ENCODE data around the gene PATJ. TPM values are rescaled to one million over a fixed set of nuclear protein-coding genes. Genes with fewer than 3 reads are reported as not detected.
"Not testable (repeated sequence)": the region's sequence is repeated elsewhere in the genome, so short reads cannot be mapped to it uniquely, and the experiment has no call there.

PATJ gene
- total and polyA plus RNA-seq, 2 donors (not counting 3 experiments of a cell fraction or from before 2014, with no cell fraction given): 1.1 to 3.0 TPM

DNA sequence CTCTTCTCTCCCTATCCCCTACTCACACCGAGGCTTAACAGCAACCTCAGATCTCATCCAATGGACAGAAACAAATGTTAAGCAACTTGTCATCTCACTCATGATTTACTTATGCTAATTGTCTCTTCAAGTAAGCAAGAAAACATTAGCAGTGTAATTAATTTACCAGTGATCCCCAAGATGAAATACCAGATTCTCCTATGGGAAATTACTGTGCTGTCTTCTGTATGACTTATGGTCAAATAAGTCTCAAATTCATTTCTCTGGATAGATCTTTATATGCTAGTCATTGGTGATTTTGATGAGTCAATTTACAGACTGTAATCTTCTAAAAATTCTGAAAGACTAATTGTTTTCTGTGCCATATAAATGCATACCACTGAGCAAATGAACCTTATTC, 419.4 kb downstream of the PATJ start:
- POLR2A ChIA-PET: no interaction called here
- intact Hi-C loops (cut with micrococcal nuclease): no loop called here
- no peak for FAIRE-seq

DNA sequence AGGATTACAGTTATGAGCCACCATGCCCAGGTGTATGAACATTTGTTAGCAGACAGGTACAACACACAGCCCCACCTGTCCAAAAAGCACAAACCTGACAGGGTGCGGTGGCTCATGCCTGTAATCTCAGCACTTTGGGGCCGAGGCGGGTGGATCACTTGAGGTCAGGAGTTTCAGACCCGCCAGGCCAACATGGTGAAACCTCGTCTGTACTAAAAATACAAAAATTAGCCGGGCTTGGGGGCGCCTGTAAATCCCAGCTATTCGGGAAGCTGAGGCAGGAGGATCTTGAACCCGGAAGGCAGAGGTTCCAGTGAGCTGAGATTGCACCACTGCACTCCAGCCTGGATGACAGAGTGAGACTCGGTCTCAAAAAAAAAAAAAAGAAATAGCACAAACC, 428.1 kb downstream of the PATJ start:
- H2AFZ ChIP-seq (ENCODE audit: low read depth, low read length); dilution Hi-C loops (cut with MboI; ENCODE audit: extremely low pct_ligation_motif_present, low sequenced_read_pairs); POLR2A ChIA-PET; FAIRE-seq; intact Hi-C loops (cut with micrococcal nuclease); CTCF ChIA-PET; H3K4me3 ChIP-seq (replicated peaks in 1 of 3; ENCODE audit: insufficient read depth in 1 of 3, low read depth in 1 of 3, low read length in 3 of 3); H3K4me1 ChIP-seq (ENCODE audit: control insufficient read depth, extremely low read depth, insufficient read depth, low read length); H3K27ac ChIP-seq (ENCODE audit: insufficient read depth, low read depth, low read length); H3K79me2 ChIP-seq (ENCODE audit: control insufficient read depth, insufficient read depth, low read length); H3K36me3 ChIP-seq (ENCODE audit: control insufficient read depth in 2 of 2, extremely low read depth in 1 of 2, insufficient read depth in 2 of 2, low read length in 2 of 2); H3K4me2 ChIP-seq (ENCODE audit: insufficient read depth, low read length); H3K27me3 ChIP-seq (ENCODE audit: control insufficient read depth in 2 of 2, insufficient read depth in 2 of 2, low read length in 2 of 2); BruUV-seq (replicated peaks); DNase-seq (ENCODE audit: low read depth, low spot score); H3K9me1 ChIP-seq (replicated peaks; ENCODE audit: control insufficient read depth, extremely low read depth, insufficient read depth, low read length); H4K20me1 ChIP-seq (replicated peaks; ENCODE audit: control insufficient read depth, extremely low read depth, insufficient read depth, low read length); H3K9me3 ChIP-seq (replicated peaks; ENCODE audit: control insufficient read depth, insufficient read depth, low read length); H3K9ac ChIP-seq (replicated peaks; ENCODE audit: extremely low read depth, insufficient read depth, low read length): not testable (repeated sequence)

More for the DNA sequence above, 419.4 kb downstream of the PATJ start:
- dilution Hi-C loops (cut with MboI; ENCODE audit: extremely low pct_ligation_motif_present, low sequenced_read_pairs): no loop called here
- H2AFZ ChIP-seq (ENCODE audit: low read depth, low read length): no peak overlapping the region
- H3K9ac ChIP-seq (replicated peaks; ENCODE audit: extremely low read depth, insufficient read depth, low read length): no peak overlapping the region
- H3K27ac ChIP-seq (ENCODE audit: insufficient read depth, low read depth, low read length): no peak overlapping the region
- no peaks in the 10 kb centered on the region for H4K20me1 ChIP-seq (replicated peaks; ENCODE audit: control insufficient read depth, extremely low read depth, insufficient read depth, low read length)
- DNase-seq (ENCODE audit: low read depth, low spot score): no peak
- CTCF ChIA-PET: interaction anchor here (1.7 kb wide), 1 partner anchor 14 kb away, joined by 5 read pairs; no protein-coding TSS in a partner anchor
- H3K36me3 ChIP-seq (ENCODE audit: control insufficient read depth in 2 of 2, extremely low read depth in 1 of 2, insufficient read depth in 2 of 2, low read length in 2 of 2): no peaks in the 10 kb centered on the region
- H3K79me2 ChIP-seq (ENCODE audit: control insufficient read depth, insufficient read depth, low read length): no peaks in the 10 kb centered on the region
- TF ChIP-seq, protein P1, sequence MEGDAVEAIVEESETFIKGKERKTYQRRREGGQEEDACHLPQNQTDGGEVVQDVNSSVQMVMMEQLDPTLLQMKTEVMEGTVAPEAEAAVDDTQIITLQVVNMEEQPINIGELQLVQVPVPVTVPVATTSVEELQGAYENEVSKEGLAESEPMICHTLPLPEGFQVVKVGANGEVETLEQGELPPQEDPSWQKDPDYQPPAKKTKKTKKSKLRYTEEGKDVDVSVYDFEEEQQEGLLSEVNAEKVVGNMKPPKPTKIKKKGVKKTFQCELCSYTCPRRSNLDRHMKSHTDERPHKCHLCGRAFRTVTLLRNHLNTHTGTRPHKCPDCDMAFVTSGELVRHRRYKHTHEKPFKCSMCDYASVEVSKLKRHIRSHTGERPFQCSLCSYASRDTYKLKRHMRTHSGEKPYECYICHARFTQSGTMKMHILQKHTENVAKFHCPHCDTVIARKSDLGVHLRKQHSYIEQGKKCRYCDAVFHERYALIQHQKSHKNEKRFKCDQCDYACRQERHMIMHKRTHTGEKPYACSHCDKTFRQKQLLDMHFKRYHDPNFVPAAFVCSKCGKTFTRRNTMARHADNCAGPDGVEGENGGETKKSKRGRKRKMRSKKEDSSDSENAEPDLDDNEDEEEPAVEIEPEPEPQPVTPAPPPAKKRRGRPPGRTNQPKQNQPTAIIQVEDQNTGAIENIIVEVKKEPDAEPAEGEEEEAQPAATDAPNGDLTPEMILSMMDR (IDR thresholded peaks at IDR 0.05; ENCODE audit: extremely low read depth in 1 of 2, insufficient read depth in 1 of 2, low read depth in 1 of 2, low read length in 2 of 2): no peak
- TF ChIP-seq MYC (IDR thresholded peaks at IDR 0.05; ENCODE audit: low read depth, low read length) (no peak), JUN (IDR thresholded peaks at IDR 0.05; ENCODE audit: borderline replicate concordance, insufficient read depth, insufficient read length, low read depth) (no peak), POLR2A (IDR thresholded peaks at IDR 0.05; ENCODE audit: low read depth, low read length) (no peak), GATA2 (IDR thresholded peaks at IDR 0.05; ENCODE audit: insufficient read depth, insufficient read length, low read depth, low read length) (no peak), POLR2AphosphoS5 (IDR thresholded peaks at IDR 0.05; ENCODE audit: insufficient read depth, low read depth, low read length) (no peak), EZH2 (IDR thresholded peaks at IDR 0.05; ENCODE audit: borderline replicate concordance, low read depth, low read length, severe bottlenecking) (no peak), FOS (IDR thresholded peaks at IDR 0.05; ENCODE audit: borderline replicate concordance, insufficient read depth, low read length) (no peak)
- TF ChIP-seq, protein P2, sequence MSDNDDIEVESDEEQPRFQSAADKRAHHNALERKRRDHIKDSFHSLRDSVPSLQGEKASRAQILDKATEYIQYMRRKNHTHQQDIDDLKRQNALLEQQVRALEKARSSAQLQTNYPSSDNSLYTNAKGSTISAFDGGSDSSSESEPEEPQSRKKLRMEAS (IDR thresholded peaks at IDR 0.05; ENCODE audit: insufficient read depth, insufficient read length): no peak
- H3K4me2 ChIP-seq (ENCODE audit: insufficient read depth, low read length): no peak overlapping the region
- no TSS peak for BruUV-seq (replicated peaks)
- H3K9me3 ChIP-seq (replicated peaks; ENCODE audit: control insufficient read depth, insufficient read depth, low read length): no peaks in the 10 kb centered on the region
- no peak overlapping the region for H3K4me3 ChIP-seq (replicated peaks in 1 of 3; ENCODE audit: insufficient read depth in 1 of 3, low read depth in 1 of 3, low read length in 3 of 3)
- H3K4me1 ChIP-seq (ENCODE audit: control insufficient read depth, extremely low read depth, insufficient read depth, low read length): no peaks in the 10 kb centered on the region
- H3K27me3 ChIP-seq (ENCODE audit: control insufficient read depth in 2 of 2, insufficient read depth in 2 of 2, low read length in 2 of 2): no peaks in the 10 kb centered on the region
- H3K9me1 ChIP-seq (replicated peaks; ENCODE audit: control insufficient read depth, extremely low read depth, insufficient read depth, low read length): no peaks in the 10 kb centered on the region

Measured in endothelial cell of umbilical vein (primary cell).